PFSK-1 (cell line): ENCODE measurements around the gene MAGED2.

Experiments
- FOXP2 ChIP-seq: optimal IDR thresholded peaks from 2 replicates; pipeline ENCODE3; 2011; ENCODE audit warnings: borderline replicate concordance, control low read depth, inconsistent platforms; ENCODE audit not compliant: insufficient read depth; ENCODE audit errors: extremely low read length, extremely low read depth
- POLR2AphosphoS5 ChIP-seq: IDR thresholded peaks from 2 replicates; pipeline ENCODE4 v1.6.1; 2012; ENCODE audit warnings: low read depth, mild to moderate bottlenecking, control low read depth, low read length, moderate library complexity
- REST ChIP-seq, 2 experiments: IDR thresholded peaks; 2 replicates each; pipeline versions ENCODE4 v1.6.1 to v1.8.0; 2011 to 2012; ENCODE audit warnings: low read depth in 2 of 2, low read length in 2 of 2, control low read depth in 1 of 2, inconsistent platforms in 1 of 2, mild to moderate bottlenecking in 1 of 2, moderate library complexity in 1 of 2; ENCODE audit not compliant: insufficient read depth in 1 of 2
- SIN3A ChIP-seq: IDR thresholded peaks from 2 replicates; pipeline ENCODE4 v1.6.1; 2012; ENCODE audit warnings: mild to moderate bottlenecking, low read length, moderate library complexity, borderline replicate concordance; ENCODE audit not compliant: insufficient read depth
- TAF1 ChIP-seq: IDR thresholded peaks from 2 replicates; pipeline ENCODE4 v1.6.1; 2012; ENCODE audit warnings: low read length, control low read depth, borderline replicate concordance; ENCODE audit not compliant: insufficient read depth

MAGED2 gene

DNA sequence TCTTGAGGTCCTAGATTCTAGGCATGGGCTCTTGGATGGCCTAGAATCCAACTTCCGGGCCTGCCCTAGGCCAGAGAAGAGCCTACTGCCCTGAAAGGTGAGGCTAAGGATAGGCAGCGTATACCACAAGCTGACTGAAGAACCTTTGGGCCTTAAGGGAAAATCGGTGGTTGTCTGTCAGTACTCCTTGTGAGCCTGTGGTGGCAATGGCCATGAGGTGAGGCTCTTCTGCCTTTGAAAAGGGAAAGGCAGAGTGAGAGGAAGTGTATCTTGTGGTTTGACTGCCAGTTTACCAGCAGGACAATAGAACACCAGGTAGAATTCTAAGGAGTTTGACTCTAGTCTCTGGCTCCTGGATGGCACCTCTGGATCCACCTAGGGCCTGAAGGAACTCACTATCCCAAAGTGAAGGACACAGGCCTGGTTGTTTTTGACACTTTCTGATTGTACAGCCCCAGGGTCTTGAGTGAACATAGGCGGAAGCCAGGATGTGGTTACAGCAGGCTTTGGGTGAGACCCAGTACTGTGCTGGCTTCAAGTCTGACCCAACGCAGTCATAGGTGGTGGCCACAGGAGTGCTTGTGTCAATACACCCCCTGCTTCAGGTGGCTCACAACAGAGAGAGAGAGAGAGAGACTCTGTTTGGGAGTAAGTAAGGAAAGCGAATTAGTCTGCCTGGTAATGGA, 30.4 kb upstream of the MAGED2 start:
- TF ChIP-seq FOXP2, result no peak
- no peak for TF ChIP-seq POLR2AphosphoS5
- TF ChIP-seq TAF1, result no peak
- no peak for TF ChIP-seq SIN3A
- TF ChIP-seq REST (IDR thresholded peaks at IDR 0.05; ENCODE audit: insufficient read depth in 1 of 2, low read depth in 2 of 2, low read length in 2 of 2), result no peak

- TF ChIP-seq TAF1 (no peak), REST (IDR thresholded peaks at IDR 0.05; ENCODE audit: insufficient read depth in 1 of 2, low read depth in 2 of 2, low read length in 2 of 2) (no peak), FOXP2 (no peak), SIN3A (no peak), POLR2AphosphoS5 (no peak)
Measured at GRCh38 chrX:54785901-54786300, 21.6 kb upstream of the MAGED2 start.

GRCh38 chrX:54786967-54787366, 20.6 kb upstream of the MAGED2 start:
- no peak for TF ChIP-seq SIN3A
- no peak for TF ChIP-seq POLR2AphosphoS5
- TF ChIP-seq FOXP2, result no peak
- TF ChIP-seq REST (IDR thresholded peaks at IDR 0.05; ENCODE audit: insufficient read depth in 1 of 2, low read depth in 2 of 2, low read length in 2 of 2), result no peak
- no peak for TF ChIP-seq TAF1

DNA sequence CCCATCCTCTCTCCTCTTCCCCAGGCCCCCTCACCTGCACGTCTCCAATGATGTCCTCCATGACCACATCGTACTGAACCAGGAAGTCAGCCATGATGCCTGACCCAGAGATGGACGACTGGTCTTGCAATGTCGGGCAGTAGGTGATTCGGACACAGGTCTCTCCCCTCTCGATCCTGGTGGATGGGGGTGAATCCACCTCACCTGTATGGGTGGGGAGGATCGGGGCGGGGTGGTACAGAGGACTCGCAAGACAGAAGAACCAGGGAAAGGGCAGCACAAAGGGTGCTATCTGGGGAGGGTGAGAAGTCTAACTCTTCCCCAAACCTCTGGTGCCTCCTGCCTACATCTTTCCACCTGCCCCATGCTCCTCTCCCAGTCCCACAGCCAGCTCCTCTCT, 19.1 kb upstream of the MAGED2 start:
- TF ChIP-seq FOXP2, result no peak
- TF ChIP-seq REST (IDR thresholded peaks at IDR 0.05; ENCODE audit: insufficient read depth in 1 of 2, low read depth in 2 of 2, low read length in 2 of 2), result no peak
- TF ChIP-seq TAF1, result no peak
- no peak for TF ChIP-seq SIN3A
- TF ChIP-seq POLR2AphosphoS5, result no peak

DNA sequence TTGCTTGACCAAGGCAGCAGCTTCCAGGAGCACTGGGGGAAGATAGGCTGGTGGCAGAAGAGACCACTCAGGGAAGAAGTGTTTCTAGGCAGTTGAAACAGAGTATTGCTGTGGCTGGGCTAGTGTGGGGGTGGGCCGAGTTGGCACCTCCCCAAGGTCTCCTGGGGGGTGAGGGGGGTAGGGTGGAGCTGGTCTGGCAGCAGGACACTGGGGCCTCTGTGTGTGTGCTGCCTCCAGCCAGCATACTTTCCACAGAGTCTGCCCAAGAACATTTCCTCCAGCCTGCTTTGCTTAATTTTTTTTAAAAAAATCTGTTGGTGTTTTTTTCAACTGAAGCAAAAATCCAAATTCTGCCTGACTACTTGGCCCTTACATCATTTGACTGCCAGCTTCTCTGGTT, 13.5 kb upstream of the MAGED2 start:
- TF ChIP-seq SIN3A, result no peak
